Effector memory CD8-positive, alpha-beta T cell (primary cell): ENCODE results near the gene SRRD.
A peak's percentile ranks its signal among the peaks of the same experiment; 100 is the strongest.

Experiments used
- ATAC-seq: fragments of 150-1000 bp; cut with Tn5 transposase; replicated peaks from 2 replicates; pipeline ENCODE4 v1.10.0; 2021; ENCODE audit warnings: mild to moderate bottlenecking, moderate library complexity
- DNase-seq, 3 experiments: peaks; one replicate each; pipeline ENCODE4 v3.0.0; 2021
- H3K27ac Mint-ChIP-seq, 2 donors: one replicate each; pipeline ENCODE4 v1.8.0; 2022; ENCODE audit warnings: mild to moderate bottlenecking in 2 of 2, mixed read lengths in 2 of 2, moderate library complexity in 2 of 2
- H3K27me3 Mint-ChIP-seq, 2 donors: one replicate each; pipeline ENCODE4 v1.8.0; 2022; ENCODE audit warnings: mixed read lengths in 2 of 2
- H3K36me3 Mint-ChIP-seq: one replicate; pipeline ENCODE4 v1.8.0; 2022; ENCODE audit warnings: mild to moderate bottlenecking, moderate library complexity, mixed read lengths; ENCODE audit not compliant: insufficient read depth
- H3K4me1 Mint-ChIP-seq, 2 donors: one replicate each; pipeline ENCODE4 v1.8.0; 2022; ENCODE audit warnings: low read depth in 2 of 2, mixed read lengths in 2 of 2
- H3K4me3 Mint-ChIP-seq, 2 donors: one replicate each; pipeline ENCODE4 v1.8.0; 2022; ENCODE audit warnings: mild to moderate bottlenecking in 2 of 2, mixed read lengths in 2 of 2, moderate library complexity in 2 of 2
- H3K9me3 Mint-ChIP-seq, 2 donors: one replicate each; pipeline ENCODE4 v1.8.0; 2022; ENCODE audit warnings: mixed read lengths in 2 of 2

SRRD gene

DNA sequence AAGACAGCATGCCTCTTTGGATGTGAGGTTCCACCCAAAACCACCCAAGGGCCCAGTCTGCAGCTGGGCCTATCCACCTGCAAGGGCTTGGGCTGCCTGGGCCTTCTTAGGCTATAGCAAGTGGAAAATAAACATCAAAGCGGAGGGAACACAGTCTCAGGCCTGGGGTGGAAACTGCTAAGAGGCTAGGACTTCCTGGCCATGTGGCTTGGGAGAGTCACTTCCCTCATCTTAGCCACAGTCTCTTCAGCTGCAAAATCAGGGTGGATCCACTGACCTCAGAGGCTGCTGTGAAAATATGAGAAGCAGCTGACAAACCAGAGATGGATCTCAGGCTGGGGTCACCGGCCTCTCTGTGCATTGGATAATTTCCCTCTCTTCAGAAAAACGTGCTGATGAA, 59.2 kb downstream of the SRRD start:
- H3K4me1 Mint-ChIP-seq, result peaks cover 36 to 58% of the 10 kb centered on the region in 2 donors
- H3K9me3 Mint-ChIP-seq, result no peaks in the 10 kb centered on the region
- peaks cover 47% of the 10 kb centered on the region for H3K36me3 Mint-ChIP-seq
- H3K27ac Mint-ChIP-seq, result peak overlapping the region; percentile 69 to 91
- ATAC-seq, result peak; percentile 73
- no peaks in the 10 kb centered on the region for H3K27me3 Mint-ChIP-seq
- DNase-seq, result no peak
- H3K4me3 Mint-ChIP-seq, result peak overlapping the region; percentile 18 to 29
